HepG2 (cell line): Measurements from ENCODE around the gene C16orf95. TPM values are rescaled to one million over a fixed set of nuclear protein-coding genes. Genes with fewer than 3 reads are reported as not detected.
A peak's percentile ranks its signal among the peaks of the same experiment; 100 is the strongest.

Experiments used
- ATAC-seq: fragments of 200-7000 bp; cut with Tn5 transposase; 3 replicates; pipeline ENCODE4 v1.9.1; 2020; ENCODE audit warnings: mild to moderate bottlenecking, moderate library complexity
- BruUV-seq: library from RNA; stranded (reverse); fragments of 400-500 nt; replicated peaks from 2 replicates; lab custom pipeline; 2021; lab: Mats Ljungman, UMichigan
- CTCF ChIA-PET: fragments of 300-600 bp; formaldehyde crosslinking; extraction: SDS; loops from one replicate; lab custom pipeline; 2021; ENCODE audit warnings: low total read pairs, inconsistent platforms, low intra/inter-chr PET ratio; lab: Yijun Ruan, JAX
- POLR2A ChIA-PET: fragments of 350-600 bp; sonication (Branson Sonifier 250); formaldehyde crosslinking; loops from one replicate; lab custom pipeline; 2020; ENCODE audit warnings: antibody characterized with exemption, inconsistent platforms; lab: Yijun Ruan, JAX
- DNase-seq: peaks from one replicate; pipeline ENCODE4 v3.0.0-alpha.2; 2015; ENCODE audit warnings: low spot score
- FAIRE-seq: peaks from 3 replicates; lab custom pipeline; 2011; peaks lifted over from hg19 to GRCh38; lab: Jason Lieb, UNC
- H2AFZ ChIP-seq: one replicate; pipeline ENCODE4 v1.6.1; 2011; ENCODE audit warnings: low read length, inconsistent platforms
- H3K27ac ChIP-seq: fragments of 300-600 bp; 3 replicates; pipeline ENCODE4 v1.8.0; 2011; ENCODE audit warnings: mixed run types, mild to moderate bottlenecking, mixed read lengths, low read length, inconsistent platforms; ENCODE audit not compliant: insufficient read depth; ENCODE audit errors: extremely low read length
- H3K27me3 ChIP-seq, 2 experiments: fragments of 200-600 bp in 1 of 2; 2 replicates in 1 of 2; 3 replicates in 1 of 2; pipeline versions ENCODE4 v1.6.0 to v1.8.0; 2011; ENCODE audit warnings: low read length in 2 of 2, mild to moderate bottlenecking in 2 of 2, moderate library complexity in 2 of 2, inconsistent platforms in 1 of 2; ENCODE audit not compliant: insufficient read depth in 2 of 2, control insufficient read depth in 1 of 2
- H3K36me3 ChIP-seq, 2 experiments: fragments of 200-600 bp in 1 of 2; replicated peaks in 1 of 2; 2 replicates in 1 of 2; 3 replicates in 1 of 2; pipeline versions ENCODE4 v1.5.1 to v1.8.0; 2011; ENCODE audit warnings: low read length in 2 of 2, inconsistent platforms in 1 of 2; ENCODE audit not compliant: insufficient read depth in 2 of 2, control insufficient read depth in 1 of 2
- H3K4me1 ChIP-seq: 2 replicates; pipeline ENCODE4 v1.5.1; 2012; ENCODE audit warnings: low read length, inconsistent platforms; ENCODE audit not compliant: insufficient read depth
- H3K4me2 ChIP-seq: 2 replicates; pipeline ENCODE4 v1.6.0; 2011; ENCODE audit warnings: low read depth, low read length, inconsistent platforms
- H3K4me3 ChIP-seq, 3 experiments: fragments of 200-600 bp in 1 of 3; sonication (generic), shearing (Covaris generic) in 1 of 3; replicated peaks in 1 of 3; 2 replicates each; pipeline ENCODE4 v1.5.1; 2011 to 2016; ENCODE audit warnings: low read length in 3 of 3, inconsistent platforms in 2 of 3, low read depth in 2 of 3, mild to moderate bottlenecking in 2 of 3, control low read depth in 1 of 3, mixed read lengths in 1 of 3; ENCODE audit not compliant: insufficient read depth in 1 of 3
- H3K79me2 ChIP-seq: one replicate; pipeline ENCODE4 v1.6.1; 2011; ENCODE audit warnings: low read length, inconsistent platforms; ENCODE audit not compliant: insufficient read depth
- H3K9ac ChIP-seq: 2 replicates; pipeline ENCODE4 v1.6.0; 2011; ENCODE audit warnings: mild to moderate bottlenecking, low read depth, low read length, inconsistent platforms; ENCODE audit not compliant: insufficient read depth
- H3K9me3 ChIP-seq: 2 replicates; pipeline ENCODE4 v1.5.1; 2012; ENCODE audit warnings: mild to moderate bottlenecking, low read length
- H4K20me1 ChIP-seq: 2 replicates; pipeline ENCODE4 v1.6.0; 2011; ENCODE audit warnings: inconsistent platforms, mild to moderate bottlenecking, low read length, moderate library complexity; ENCODE audit not compliant: insufficient read depth
- ASH2L ChIP-seq: fragments of 300-600, 200-600 bp; sonication (generic); IDR thresholded peaks from 2 replicates; pipeline ENCODE4 v1.7.0; 2017; ENCODE audit warnings: low read depth, mild to moderate bottlenecking, moderate library complexity, mixed read lengths, low read length; ENCODE audit not compliant: insufficient read length
- EHMT2 ChIP-seq: fragments of 200-600 bp; sonication (generic); IDR thresholded peaks from 2 replicates; pipeline ENCODE4 v1.7.0; 2017; ENCODE audit warnings: antibody characterized with exemption, low read depth, low read length, borderline replicate concordance
- FOXA1 ChIP-seq, 2 experiments: fragments of 450-650 bp in 1 of 2; sonication (generic) in 1 of 2; formaldehyde crosslinking in 1 of 2; IDR thresholded peaks; 2 replicates each; pipeline versions ENCODE4 v1.4.0 to v1.6.1; 2016 to 2020; ENCODE audit warnings: missing genetic modification reagents in 1 of 2
- GATAD2A ChIP-seq: IDR thresholded peaks from 2 replicates; pipeline ENCODE4 v1.6.1; 2016
- MEF2D ChIP-seq: sonication (generic); formaldehyde crosslinking; IDR thresholded peaks from 2 replicates; pipeline ENCODE4 v1.5.1; 2020; ENCODE audit warnings: mild to moderate bottlenecking, missing genetic modification reagents
- PAF1 ChIP-seq: IDR thresholded peaks from 2 replicates; pipeline ENCODE4 v1.6.1; 2016; ENCODE audit warnings: missing genetic modification reagents, missing compliant biosample characterization
- SMARCC2 ChIP-seq: fragments of 450-650 bp; IDR thresholded peaks from 2 replicates; pipeline ENCODE4 v1.6.1; 2017; ENCODE audit warnings: antibody characterized with exemption, mild to moderate bottlenecking
- SOX6 ChIP-seq, 2 experiments: fragments of 450-650 bp in 1 of 2; sonication (generic) in 1 of 2; formaldehyde crosslinking in 1 of 2; IDR thresholded peaks; 2 replicates each; pipeline versions ENCODE4 v1.4.0 to v1.6.1; 2017 to 2020; ENCODE audit warnings: antibody characterized with exemption in 1 of 2, mild to moderate bottlenecking in 1 of 2, missing genetic modification reagents in 1 of 2
- ZBTB3 ChIP-seq: sonication (generic); formaldehyde crosslinking; IDR thresholded peaks from 2 replicates; pipeline ENCODE4 v1.4.0; 2020; ENCODE audit warnings: low read depth, mild to moderate bottlenecking, moderate library complexity, missing genetic modification reagents, borderline replicate concordance
- ZNF326 ChIP-seq: sonication (generic); formaldehyde crosslinking; IDR thresholded peaks from 2 replicates; pipeline ENCODE4 v1.4.0; 2020; ENCODE audit warnings: missing genetic modification reagents, borderline replicate concordance
- ZNF432 ChIP-seq: sonication (generic); formaldehyde crosslinking; IDR thresholded peaks from 2 replicates; pipeline ENCODE4 v1.5.0; 2020; ENCODE audit warnings: missing genetic modification reagents, mild to moderate bottlenecking, borderline replicate concordance
- ZNF83 ChIP-seq: sonication (generic); formaldehyde crosslinking; IDR thresholded peaks from 2 replicates; pipeline ENCODE4 v1.4.0; 2020; ENCODE audit warnings: missing genetic modification reagents, mild to moderate bottlenecking, borderline replicate concordance
- WGBS: methylation state at CpG from one replicate; pipeline ENCODE4 v1.1.6; 2017; ENCODE audit warnings: low lambda C conversion rate; 5-methylcytosine and 5-hydroxymethylcytosine counted together
- in situ Hi-C: cut with HindIII; loops from 2 replicates; pipeline ENCODE4 v1.10.0; 2017; ENCODE audit warnings: low pct_unique_long_range_greater_than_20kb; ENCODE audit not compliant: extremely low pct_ligation_motif_present
- intact Hi-C: fragments of 100-400 bp; cut with micrococcal nuclease; formaldehyde crosslinking; loops from one replicate; pipeline ENCODE4 v1.10.0; 2022; ENCODE audit not compliant: unreplicated experiment
- polyA plus RNA-seq, 8 experiments: library from polyadenylated mRNA; depleted of rRNA in 3 of 8; stranded (reverse) in 7 of 8; unstranded in 1 of 8; fragments of >200 nt; fragmentation: Illumina TruSeq in 4 of 8; extraction: Trizol in 4 of 8; gene quantifications; 2 replicates each; pipeline versions ENCODE4 v1.2.1 to v1.2.3, GENCODE V29; 2011 to 2016; ENCODE audit warnings: low read depth in 4 of 8, missing spikeins in 1 of 8, mixed read lengths in 1 of 8; ENCODE audit not compliant: insufficient read depth in 1 of 8
- total RNA-seq, 5 experiments: library from RNA; depleted of rRNA; stranded (reverse); fragments of >200 nt; fragmentation: Illumina TruSeq; extraction: Trizol; gene quantifications; 2 replicates each; pipeline ENCODE4 v1.2.3, GENCODE V29; 2016; ENCODE audit warnings: low read depth in 1 of 5
- TF ChIP-seq, protein P1 (sequence below): sonication (generic); formaldehyde crosslinking; IDR thresholded peaks from 2 replicates; pipeline ENCODE4 v1.5.1; 2020; ENCODE audit warnings: missing genetic modification reagents, mild to moderate bottlenecking, borderline replicate concordance
- TF ChIP-seq, protein P2 (sequence below): sonication (generic); formaldehyde crosslinking; IDR thresholded peaks from 2 replicates; pipeline ENCODE4 v1.5.1; 2020; ENCODE audit warnings: mild to moderate bottlenecking, moderate library complexity, missing genetic modification reagents
- TF ChIP-seq, protein P3 (sequence below): sonication (generic); formaldehyde crosslinking; IDR thresholded peaks from 2 replicates; pipeline ENCODE4 v1.5.0; 2020; ENCODE audit warnings: missing genetic modification reagents
- TF ChIP-seq, protein P4 (sequence below): sonication (generic); formaldehyde crosslinking; IDR thresholded peaks from 2 replicates; pipeline ENCODE4 v1.8.1; 2023; ENCODE audit warnings: mild to moderate bottlenecking, moderate library complexity, missing genetic modification reagents

C16orf95 gene
- total and polyA plus RNA-seq, 2 of the 13 experiments (the other 11 are each of a cell fraction or from before 2014, with no cell fraction given), result 2.8 to 8.6 TPM

DNA sequence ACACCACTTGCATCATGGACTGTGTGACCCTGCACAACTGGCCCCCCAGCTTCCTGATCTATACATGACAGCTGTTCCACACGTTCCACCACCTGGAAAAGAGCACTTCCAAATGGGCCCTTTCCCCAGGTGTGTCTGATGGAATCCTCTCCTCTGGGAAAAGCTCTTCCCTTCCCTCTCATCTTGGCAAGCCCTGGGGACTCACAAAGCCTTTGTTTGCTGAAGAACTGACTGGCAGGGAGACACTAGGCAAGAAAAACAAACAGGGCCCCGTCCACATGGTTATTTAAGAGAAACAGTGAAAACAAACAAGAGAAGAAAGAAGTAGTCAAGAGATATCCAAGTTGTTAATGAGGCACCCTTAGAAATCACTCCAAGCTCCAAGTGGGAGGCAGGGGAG, 52.6 kb downstream of the C16orf95 start:
- H3K4me2 ChIP-seq, result peak overlapping the region; percentile 44
- peaks cover 11% of the 10 kb centered on the region for H3K4me1 ChIP-seq
- in situ Hi-C loops, result no loop called here
- H3K4me3 ChIP-seq, result no peak overlapping the region
- peaks cover 7% of the 10 kb centered on the region for H3K9me3 ChIP-seq
- H3K79me2 ChIP-seq, result no peaks in the 10 kb centered on the region
- CTCF ChIA-PET, result no interaction called here
- H3K9ac ChIP-seq, result no peak overlapping the region
- no peak overlapping the region for H2AFZ ChIP-seq
- FAIRE-seq (no peak), ATAC-seq (peak; percentile 32; the same call in 1 of the 3 replicates), DNase-seq (peak; percentile 46)
- no TSS peak for BruUV-seq
- POLR2A ChIA-PET, result no interaction called here
- H4K20me1 ChIP-seq, result no peaks in the 10 kb centered on the region
- intact Hi-C loops, result no loop called here
- H3K27me3 ChIP-seq, result no peaks in the 10 kb centered on the region
- no peak overlapping the region for H3K27ac ChIP-seq
- H3K36me3 ChIP-seq, result no peaks in the 10 kb centered on the region
- WGBS, result 10% methylated on average over 2 of the region's 2 CpGs
- TF ChIP-seq ZNF83 (CRISPR knock-in tag) (no peak), ASH2L (no peak), ZBTB3 (CRISPR knock-in tag) (no peak), SMARCC2 (no peak), GATAD2A (CRISPR knock-in tag) (peak; percentile 48; the same call in 1 of the 2 replicates), FOXA1 (IDR thresholded peaks at IDR 0.05) (no peak), FOXA1 (CRISPR knock-in tag; IDR thresholded peaks at IDR 0.05) (peak; percentile 48; the same call in 1 of the 2 replicates), EHMT2 (no peak), MEF2D (CRISPR knock-in tag) (no peak), SOX6 (IDR thresholded peaks at IDR 0.05) (no peak), SOX6 (CRISPR knock-in tag; IDR thresholded peaks at IDR 0.05) (peak; percentile 20; the same call in 1 of the 2 replicates), PAF1 (CRISPR knock-in tag) (no peak), ZNF326 (CRISPR knock-in tag) (no peak), ZNF432 (CRISPR knock-in tag) (no peak)
- TF ChIP-seq, protein P1, sequence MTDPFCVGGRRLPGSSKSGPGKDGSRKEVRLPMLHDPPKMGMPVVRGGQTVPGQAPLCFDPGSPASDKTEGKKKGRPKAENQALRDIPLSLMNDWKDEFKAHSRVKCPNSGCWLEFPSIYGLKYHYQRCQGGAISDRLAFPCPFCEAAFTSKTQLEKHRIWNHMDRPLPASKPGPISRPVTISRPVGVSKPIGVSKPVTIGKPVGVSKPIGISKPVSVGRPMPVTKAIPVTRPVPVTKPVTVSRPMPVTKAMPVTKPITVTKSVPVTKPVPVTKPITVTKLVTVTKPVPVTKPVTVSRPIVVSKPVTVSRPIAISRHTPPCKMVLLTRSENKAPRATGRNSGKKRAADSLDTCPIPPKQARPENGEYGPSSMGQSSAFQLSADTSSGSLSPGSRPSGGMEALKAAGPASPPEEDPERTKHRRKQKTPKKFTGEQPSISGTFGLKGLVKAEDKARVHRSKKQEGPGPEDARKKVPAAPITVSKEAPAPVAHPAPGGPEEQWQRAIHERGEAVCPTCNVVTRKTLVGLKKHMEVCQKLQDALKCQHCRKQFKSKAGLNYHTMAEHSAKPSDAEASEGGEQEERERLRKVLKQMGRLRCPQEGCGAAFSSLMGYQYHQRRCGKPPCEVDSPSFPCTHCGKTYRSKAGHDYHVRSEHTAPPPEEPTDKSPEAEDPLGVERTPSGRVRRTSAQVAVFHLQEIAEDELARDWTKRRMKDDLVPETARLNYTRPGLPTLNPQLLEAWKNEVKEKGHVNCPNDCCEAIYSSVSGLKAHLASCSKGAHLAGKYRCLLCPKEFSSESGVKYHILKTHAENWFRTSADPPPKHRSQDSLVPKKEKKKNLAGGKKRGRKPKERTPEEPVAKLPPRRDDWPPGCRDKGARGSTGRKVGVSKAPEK (CRISPR knock-in tag), result no peak
- TF ChIP-seq, protein P2, sequence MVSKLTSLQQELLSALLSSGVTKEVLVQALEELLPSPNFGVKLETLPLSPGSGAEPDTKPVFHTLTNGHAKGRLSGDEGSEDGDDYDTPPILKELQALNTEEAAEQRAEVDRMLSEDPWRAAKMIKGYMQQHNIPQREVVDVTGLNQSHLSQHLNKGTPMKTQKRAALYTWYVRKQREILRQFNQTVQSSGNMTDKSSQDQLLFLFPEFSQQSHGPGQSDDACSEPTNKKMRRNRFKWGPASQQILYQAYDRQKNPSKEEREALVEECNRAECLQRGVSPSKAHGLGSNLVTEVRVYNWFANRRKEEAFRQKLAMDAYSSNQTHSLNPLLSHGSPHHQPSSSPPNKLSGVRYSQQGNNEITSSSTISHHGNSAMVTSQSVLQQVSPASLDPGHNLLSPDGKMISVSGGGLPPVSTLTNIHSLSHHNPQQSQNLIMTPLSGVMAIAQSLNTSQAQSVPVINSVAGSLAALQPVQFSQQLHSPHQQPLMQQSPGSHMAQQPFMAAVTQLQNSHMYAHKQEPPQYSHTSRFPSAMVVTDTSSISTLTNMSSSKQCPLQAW (CRISPR knock-in tag), result 0 out of 2 replicates have a peak, but pooled peaks have one; percentile 32
- TF ChIP-seq, protein P3, sequence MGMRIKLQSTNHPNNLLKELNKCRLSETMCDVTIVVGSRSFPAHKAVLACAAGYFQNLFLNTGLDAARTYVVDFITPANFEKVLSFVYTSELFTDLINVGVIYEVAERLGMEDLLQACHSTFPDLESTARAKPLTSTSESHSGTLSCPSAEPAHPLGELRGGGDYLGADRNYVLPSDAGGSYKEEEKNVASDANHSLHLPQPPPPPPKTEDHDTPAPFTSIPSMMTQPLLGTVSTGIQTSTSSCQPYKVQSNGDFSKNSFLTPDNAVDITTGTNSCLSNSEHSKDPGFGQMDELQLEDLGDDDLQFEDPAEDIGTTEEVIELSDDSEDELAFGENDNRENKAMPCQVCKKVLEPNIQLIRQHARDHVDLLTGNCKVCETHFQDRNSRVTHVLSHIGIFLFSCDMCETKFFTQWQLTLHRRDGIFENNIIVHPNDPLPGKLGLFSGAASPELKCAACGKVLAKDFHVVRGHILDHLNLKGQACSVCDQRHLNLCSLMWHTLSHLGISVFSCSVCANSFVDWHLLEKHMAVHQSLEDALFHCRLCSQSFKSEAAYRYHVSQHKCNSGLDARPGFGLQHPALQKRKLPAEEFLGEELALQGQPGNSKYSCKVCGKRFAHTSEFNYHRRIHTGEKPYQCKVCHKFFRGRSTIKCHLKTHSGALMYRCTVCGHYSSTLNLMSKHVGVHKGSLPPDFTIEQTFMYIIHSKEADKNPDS (CRISPR knock-in tag), result no peak
- TF ChIP-seq, protein P4, sequence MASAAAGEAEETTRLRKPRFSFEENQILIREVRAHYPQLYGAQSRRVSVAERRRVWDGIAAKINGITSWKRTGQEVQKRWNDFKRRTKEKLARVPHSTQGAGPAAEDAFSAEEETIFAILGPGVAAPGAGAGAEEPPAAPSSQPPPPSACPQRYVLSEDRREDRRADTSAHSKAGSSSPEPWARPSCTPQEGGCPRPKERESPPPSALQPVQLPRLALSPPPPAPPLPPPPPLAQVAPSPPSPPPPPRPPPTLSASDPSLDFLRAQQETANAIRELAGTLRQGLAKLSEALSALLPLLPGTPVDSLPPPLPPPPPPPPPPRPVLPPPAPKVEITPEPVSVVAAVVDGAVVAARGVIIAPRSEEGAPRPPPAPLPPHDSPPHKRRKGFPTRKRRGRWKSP (CRISPR knock-in tag), result no peak
